ENCODE data around the gene SMIM24. TPM values are rescaled to one million over a fixed set of nuclear protein-coding genes. Genes with fewer than 3 reads are reported as not detected.

SMIM24 gene
- total RNA-seq, 2 donors from 2014 or later: not detected

DNA sequence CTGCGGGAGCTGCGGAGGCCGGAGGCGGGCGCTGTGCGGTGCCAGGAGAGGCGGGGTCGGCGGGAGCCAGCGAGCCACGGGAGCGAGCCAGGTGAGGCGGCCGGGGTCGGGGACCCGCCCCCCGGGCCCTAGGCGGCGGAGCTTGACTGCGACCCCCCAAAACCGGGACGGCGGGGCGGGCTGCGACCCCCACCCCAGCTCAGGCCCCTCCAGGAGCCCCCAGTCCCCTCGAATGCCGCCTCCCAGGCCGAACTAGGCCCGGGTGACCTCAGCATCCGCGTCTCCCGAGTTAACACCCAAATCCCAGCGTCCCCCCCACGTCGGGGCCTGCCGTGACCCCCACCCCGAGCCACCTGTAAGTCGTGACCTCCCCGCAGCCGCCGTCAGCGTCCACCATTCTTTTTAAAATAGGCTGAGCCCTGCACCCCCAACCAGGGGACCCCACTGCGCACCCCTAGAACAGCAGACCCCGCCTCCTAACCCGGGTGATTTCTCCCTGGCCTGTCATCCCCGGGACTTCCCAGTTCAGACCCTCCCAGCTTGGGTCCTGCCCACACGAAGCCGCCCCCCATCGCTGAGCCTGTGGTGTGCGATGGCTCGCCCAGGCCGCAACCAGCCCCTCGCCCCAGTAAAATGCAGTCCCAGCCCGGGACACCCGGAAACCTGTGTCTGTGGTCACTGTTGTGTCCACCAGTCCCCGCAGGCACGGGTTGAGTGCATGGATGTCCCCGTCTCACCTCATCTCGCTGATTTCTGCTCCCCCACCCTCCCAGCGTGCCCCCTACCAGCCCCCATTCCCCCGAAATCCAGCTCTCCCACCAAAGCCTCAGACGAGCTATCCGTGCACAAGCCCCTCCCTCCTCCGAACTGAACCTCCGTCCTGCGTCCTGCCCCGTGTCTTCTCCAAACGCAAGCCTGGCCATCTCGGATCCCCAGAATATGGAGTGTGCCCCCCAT, 26.3 kb upstream of the SMIM24 start:
- no peaks in the 10 kb centered on the region for H3K27me3 Mint-ChIP-seq (ENCODE audit: insufficient read depth)
- TF ChIP-seq, protein P1, sequence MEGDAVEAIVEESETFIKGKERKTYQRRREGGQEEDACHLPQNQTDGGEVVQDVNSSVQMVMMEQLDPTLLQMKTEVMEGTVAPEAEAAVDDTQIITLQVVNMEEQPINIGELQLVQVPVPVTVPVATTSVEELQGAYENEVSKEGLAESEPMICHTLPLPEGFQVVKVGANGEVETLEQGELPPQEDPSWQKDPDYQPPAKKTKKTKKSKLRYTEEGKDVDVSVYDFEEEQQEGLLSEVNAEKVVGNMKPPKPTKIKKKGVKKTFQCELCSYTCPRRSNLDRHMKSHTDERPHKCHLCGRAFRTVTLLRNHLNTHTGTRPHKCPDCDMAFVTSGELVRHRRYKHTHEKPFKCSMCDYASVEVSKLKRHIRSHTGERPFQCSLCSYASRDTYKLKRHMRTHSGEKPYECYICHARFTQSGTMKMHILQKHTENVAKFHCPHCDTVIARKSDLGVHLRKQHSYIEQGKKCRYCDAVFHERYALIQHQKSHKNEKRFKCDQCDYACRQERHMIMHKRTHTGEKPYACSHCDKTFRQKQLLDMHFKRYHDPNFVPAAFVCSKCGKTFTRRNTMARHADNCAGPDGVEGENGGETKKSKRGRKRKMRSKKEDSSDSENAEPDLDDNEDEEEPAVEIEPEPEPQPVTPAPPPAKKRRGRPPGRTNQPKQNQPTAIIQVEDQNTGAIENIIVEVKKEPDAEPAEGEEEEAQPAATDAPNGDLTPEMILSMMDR (conservative IDR thresholded peaks at IDR 0.05): no peak
- H3K9ac ChIP-seq (ENCODE audit: extremely low read depth, low read length, poor library complexity, severe bottlenecking): peak overlapping the region; percentile 64
- H3K27me3 ChIP-seq (ENCODE audit: control insufficient read depth, insufficient read depth, low read length, poor library complexity, severe bottlenecking): no peaks in the 10 kb centered on the region
- H3K4me1 ChIP-seq (ENCODE audit: control insufficient read depth, insufficient read depth, low read length): no peaks in the 10 kb centered on the region
- H3K36me3 Mint-ChIP-seq (ENCODE audit: low read depth): peaks cover 12% of the 10 kb centered on the region
- peak overlapping the region; percentile 10 for H3K27ac ChIP-seq (ENCODE audit: low read depth, low read length)
- DNase-seq: peak; percentile 66
- 0% methylated on average over 7 to 63 of the region's 69 CpGs for WGBS, 2 experiments (ENCODE audit: insufficient coverage in 1 of 2, insufficient read length in 1 of 2)
- peaks cover 23% of the 10 kb centered on the region for H3K36me3 ChIP-seq (ENCODE audit: control insufficient read depth, insufficient read depth, low read length)
- H3K4me3 Mint-ChIP-seq: peak overlapping the region; percentile 88
- H3K27ac Mint-ChIP-seq: peak overlapping the region; percentile 88
- H3K9me3 Mint-ChIP-seq: no peaks in the 10 kb centered on the region
- no peaks in the 10 kb centered on the region for H3K9me3 ChIP-seq (ENCODE audit: control insufficient read depth, low read length)
- H3K4me3 ChIP-seq (ENCODE audit: low read length): peak overlapping the region; percentile 84
- peaks cover 13% of the 10 kb centered on the region for H3K4me1 Mint-ChIP-seq

DNA sequence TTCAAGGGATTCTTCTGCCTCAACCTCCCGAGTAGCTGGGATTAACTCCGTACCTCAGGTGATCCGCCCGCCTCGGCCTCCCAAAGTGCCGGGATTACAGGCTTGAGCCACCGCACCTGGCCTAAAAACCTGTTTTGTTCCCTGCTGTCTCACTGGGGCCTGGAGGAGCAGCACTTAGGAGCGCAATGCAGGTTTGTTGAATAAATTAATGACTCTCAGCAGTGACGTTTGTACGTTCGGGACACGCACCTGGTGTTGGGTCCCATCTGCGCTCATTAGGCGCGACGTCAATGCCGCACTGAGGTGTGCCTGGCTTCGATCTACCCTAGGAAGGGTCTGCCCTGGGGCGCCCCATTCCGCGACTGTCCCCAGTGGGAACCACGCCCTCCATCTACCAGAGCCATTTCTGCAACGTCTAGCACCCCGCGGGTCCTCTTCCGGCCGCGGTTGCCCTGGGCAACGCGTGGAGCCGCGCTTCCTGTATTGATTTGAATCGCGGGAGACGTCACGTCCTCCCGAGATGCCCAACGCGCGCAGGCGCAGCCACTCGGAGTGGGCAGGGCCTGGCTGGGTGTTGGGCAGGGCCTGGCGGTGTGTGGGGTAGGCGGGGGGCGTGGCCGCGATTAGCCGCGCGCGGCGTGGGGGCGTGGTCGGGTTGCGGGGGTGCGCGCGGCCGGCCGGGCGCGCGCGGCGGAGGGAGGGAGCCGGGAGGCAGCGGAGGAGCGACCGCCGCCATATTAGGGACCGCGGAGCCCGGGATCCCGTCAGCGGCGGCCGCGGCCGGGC, 25.5 kb upstream of the SMIM24 start, which contains the start of gene FZR1:
Gene FZR1, plus strand, starts transcription at position 714 of the 786 bp plus-strand sequence. CDS start 16,679 bp downstream, outside the sequence.
- Mint-ChIP-seq H3K4me1 (peaks cover 13% of the 10 kb centered on the region), H3K36me3 (ENCODE audit: low read depth) (peaks cover 12% of the 10 kb centered on the region)
- peak within 1 kb of the TSS; percentile 70 for H3K27ac ChIP-seq (ENCODE audit: low read depth, low read length)

GRCh38 chr19:3504735-3505134, 24.4 kb upstream of the SMIM24 start:
- Mint-ChIP-seq H3K27ac (peak overlapping the region; percentile 23), H3K9me3 (no peaks in the 10 kb centered on the region), H3K4me1 (peaks cover 13% of the 10 kb centered on the region), H3K4me3 (peak overlapping the region; percentile 88), H3K27me3 (ENCODE audit: insufficient read depth) (no peaks in the 10 kb centered on the region), H3K36me3 (ENCODE audit: low read depth) (peaks cover 7% of the 10 kb centered on the region)
- H3K27ac ChIP-seq (ENCODE audit: low read depth, low read length): no peak overlapping the region
- no peaks in the 10 kb centered on the region for H3K9me3 ChIP-seq (ENCODE audit: control insufficient read depth, low read length)
- no peaks in the 10 kb centered on the region for H3K27me3 ChIP-seq (ENCODE audit: control insufficient read depth, insufficient read depth, low read length, poor library complexity, severe bottlenecking)
- H3K4me3 ChIP-seq (ENCODE audit: low read length): no peak overlapping the region
- TF ChIP-seq, protein P1 (conservative IDR thresholded peaks at IDR 0.05): no peak
- no peaks in the 10 kb centered on the region for H3K4me1 ChIP-seq (ENCODE audit: control insufficient read depth, insufficient read depth, low read length)
- H3K36me3 ChIP-seq (ENCODE audit: control insufficient read depth, insufficient read depth, low read length): peaks cover 13% of the 10 kb centered on the region
- 92 to 94% methylated on average over 4 to 5 of the region's 5 CpGs for WGBS, 2 experiments (ENCODE audit: insufficient coverage in 1 of 2, insufficient read length in 1 of 2)
- no peak overlapping the region for H3K9ac ChIP-seq (ENCODE audit: extremely low read depth, low read length, poor library complexity, severe bottlenecking)
- no peak for DNase-seq

More for the DNA sequence above, 25.5 kb upstream of the SMIM24 start, which contains the start of gene FZR1:
- 6 to 37% methylated on average over 25 to 79 of the region's 79 CpGs for WGBS, 2 experiments (ENCODE audit: insufficient coverage in 1 of 2, insufficient read length in 1 of 2)
- no peaks in the 10 kb centered on the region for H3K27me3 ChIP-seq (ENCODE audit: control insufficient read depth, insufficient read depth, low read length, poor library complexity, severe bottlenecking)
- no peaks in the 10 kb centered on the region for H3K27me3 Mint-ChIP-seq (ENCODE audit: insufficient read depth)
- TF ChIP-seq, protein P1 (conservative IDR thresholded peaks at IDR 0.05): no peak
- H3K36me3 ChIP-seq (ENCODE audit: control insufficient read depth, insufficient read depth, low read length): peaks cover 22% of the 10 kb centered on the region
- H3K27ac Mint-ChIP-seq: peak within 1 kb of the TSS; percentile 99
- no peaks in the 10 kb centered on the region for H3K9me3 ChIP-seq (ENCODE audit: control insufficient read depth, low read length)
- H3K4me1 ChIP-seq (ENCODE audit: control insufficient read depth, insufficient read depth, low read length): no peaks in the 10 kb centered on the region
- no peaks in the 10 kb centered on the region for H3K9me3 Mint-ChIP-seq
- H3K4me3 Mint-ChIP-seq: peak within 1 kb of the TSS; percentile 88
- peak within 1 kb of the TSS; percentile 77 for H3K9ac ChIP-seq (ENCODE audit: extremely low read depth, low read length, poor library complexity, severe bottlenecking)
- DNase-seq: peak; percentile 100
- H3K4me3 ChIP-seq (ENCODE audit: low read length): peak within 1 kb of the TSS; percentile 84
